Kidney glomerular epithelial cell (primary cell): ENCODE results near the gene SLC12A9.

Experiments
- DNase-seq: peaks from one replicate; lab custom pipeline; 2025; lab: John Stamatoyannopoulos, UW

The SLC12A9 gene

GRCh38 chr7:100861616-100861985, 9.1 kb downstream of the SLC12A9 start:
- DNase-seq, result no peak

GRCh38 chr7:100863406-100863950, 11.0 kb downstream of the SLC12A9 start:
- DNase-seq, result no peak

GRCh38 chr7:100864263-100864845, 11.8 kb downstream of the SLC12A9 start:
- DNase-seq, result no peak

- DNase-seq, result no peak
Observed at GRCh38 chr7:100865372-100865911, 12.9 kb downstream of the SLC12A9 start.

- no peak for DNase-seq
Observed at GRCh38 chr7:100865938-100866728, 13.6 kb downstream of the SLC12A9 start.

GRCh38 chr7:100866729-100867039, 14.2 kb downstream of the SLC12A9 start:
- no peak for DNase-seq

GRCh38 chr7:100867040-100867775, 14.7 kb downstream of the SLC12A9 start, which contains the start of gene TRIP6:
TRIP6 (plus strand) TSS chr7:100867387; CDS start chr7:100867498, 111 bp downstream.
- DNase-seq, result peak; percentile 73

- no peak for DNase-seq
Observed at GRCh38 chr7:100867776-100868485, 15.4 kb downstream of the SLC12A9 start.

GRCh38 chr7:100873599-100874299, 21.2 kb downstream of the SLC12A9 start:
- DNase-seq, result no peak

- no peak for DNase-seq
Observed at GRCh38 chr7:100874300-100874576, 21.7 kb downstream of the SLC12A9 start.

GRCh38 chr7:100874577-100875355, 22.3 kb downstream of the SLC12A9 start, which contains the start of gene SRRT:
SRRT (plus strand) TSS chr7:100875103; CDS start chr7:100875591, 488 bp downstream.
- peak; percentile 95 for DNase-seq

GRCh38 chr7:100875356-100875751, 22.8 kb downstream of the SLC12A9 start:
- DNase-seq, result no peak

- no peak for DNase-seq
Observed at GRCh38 chr7:100878013-100878412, 25.5 kb downstream of the SLC12A9 start.

GRCh38 chr7:100878685-100879084, 26.2 kb downstream of the SLC12A9 start:
- DNase-seq, result no peak

- DNase-seq, result no peak
Observed at GRCh38 chr7:100879685-100880261, 27.3 kb downstream of the SLC12A9 start.

- no peak for DNase-seq
Observed at GRCh38 chr7:100880645-100881044, 28.1 kb downstream of the SLC12A9 start.

GRCh38 chr7:100881136-100881535, 28.6 kb downstream of the SLC12A9 start:
- no peak for DNase-seq

GRCh38 chr7:100882201-100882600, 29.7 kb downstream of the SLC12A9 start:
- no peak for DNase-seq

GRCh38 chr7:100882785-100883526, 30.4 kb downstream of the SLC12A9 start:
- DNase-seq, result no peak
